ENCODE results near the gene SAPCD2.
A peak's percentile ranks its signal among the peaks of the same experiment; 100 is the strongest.
"Not testable (repeated sequence)": the region's sequence is repeated elsewhere in the genome, so short reads cannot be mapped to it uniquely, and the experiment has no call there.

SAPCD2 gene

GRCh38 chr9:137068539-137069507 lies 1.5 kb downstream of the SAPCD2 start:
- no peak overlapping the region for H3K4me3 ChIP-seq (ENCODE audit: low read depth, low read length)
- no peak for DNase-seq (ENCODE audit: low read depth)

GRCh38 chr9:137067860-137068538 lies 2.4 kb downstream of the SAPCD2 start:
- H3K4me3 ChIP-seq (ENCODE audit: low read depth, low read length) = no peak overlapping the region
- no peak for DNase-seq (ENCODE audit: low read depth)

- H3K4me3 ChIP-seq (ENCODE audit: low read depth, low read length) = no peak overlapping the region
- DNase-seq (ENCODE audit: low read depth) = no peak
These were observed 4.1 kb downstream of the SAPCD2 start for GRCh38 chr9:137066096-137066861.

- DNase-seq (ENCODE audit: low read depth) = no peak
- no peak overlapping the region for H3K4me3 ChIP-seq (ENCODE audit: low read depth, low read length)
These were observed 4.9 kb downstream of the SAPCD2 start for GRCh38 chr9:137065336-137065967.

- DNase-seq (ENCODE audit: low read depth) = no peak
- no peak overlapping the region for H3K4me3 ChIP-seq (ENCODE audit: low read depth, low read length)
These were observed 5.5 kb downstream of the SAPCD2 start for GRCh38 chr9:137064880-137065164.

GRCh38 chr9:137064027-137064879 lies 6.1 kb downstream of the SAPCD2 start:
- no peak for DNase-seq (ENCODE audit: low read depth)
- no peak overlapping the region for H3K4me3 ChIP-seq (ENCODE audit: low read depth, low read length)

GRCh38 chr9:137063311-137064026 lies 6.9 kb downstream of the SAPCD2 start:
- DNase-seq (ENCODE audit: low read depth) = no peak
- H3K4me3 ChIP-seq (ENCODE audit: low read depth, low read length) = no peak overlapping the region

- H3K4me3 ChIP-seq (ENCODE audit: low read depth, low read length); DNase-seq (ENCODE audit: low read depth): not testable (repeated sequence)
These were observed 7.6 kb downstream of the SAPCD2 start for GRCh38 chr9:137062798-137063197.

- DNase-seq (ENCODE audit: low read depth) = no peak
- no peak overlapping the region for H3K4me3 ChIP-seq (ENCODE audit: low read depth, low read length)
These were observed 8.0 kb downstream of the SAPCD2 start for GRCh38 chr9:137062384-137062783.

GRCh38 chr9:137058521-137059234 lies 11.7 kb downstream of the SAPCD2 start:
- no peak for DNase-seq (ENCODE audit: low read depth)
- no peak overlapping the region for H3K4me3 ChIP-seq (ENCODE audit: low read depth, low read length)

- DNase-seq (ENCODE audit: low read depth) = no peak
- no peak overlapping the region for H3K4me3 ChIP-seq (ENCODE audit: low read depth, low read length)
These were observed 12.8 kb downstream of the SAPCD2 start for GRCh38 chr9:137057545-137057944.

- DNase-seq (ENCODE audit: low read depth) = no peak
- no peak overlapping the region for H3K4me3 ChIP-seq (ENCODE audit: low read depth, low read length)
These were observed 13.5 kb downstream of the SAPCD2 start for GRCh38 chr9:137056739-137057415.

GRCh38 chr9:137055385-137056364 lies 14.7 kb downstream of the SAPCD2 start:
- DNase-seq (ENCODE audit: low read depth) = peak; percentile 39
- H3K4me3 ChIP-seq (ENCODE audit: low read depth, low read length) = no peak overlapping the region

- DNase-seq (ENCODE audit: low read depth) = no peak
- no peak overlapping the region for H3K4me3 ChIP-seq (ENCODE audit: low read depth, low read length)
These were observed 15.4 kb downstream of the SAPCD2 start for GRCh38 chr9:137054932-137055384.

- H3K4me3 ChIP-seq (ENCODE audit: low read depth, low read length) = no peak within 1 kb of the TSS
These were observed 16.1 kb downstream of the SAPCD2 start, which contains the start of gene ENTPD2 for GRCh38 chr9:137053944-137054931. ENTPD2 (minus strand) TSS chr9:137054061; CDS start chr9:137053997, 64 bp downstream.

More at GRCh38 chr9:137053944-137054931, 16.1 kb downstream of the SAPCD2 start, which contains the start of gene ENTPD2:
- no peak for DNase-seq (ENCODE audit: low read depth)

All from skeletal muscle cell (primary cell).